Astrocyte of the spinal cord (primary cell): Measurements from ENCODE around the gene RNF5.
"Not testable (repeated sequence)": the region's sequence is repeated elsewhere in the genome, so short reads cannot be mapped to it uniquely, and the experiment has no call there.

Experiments used
- DNase-seq: peaks from one replicate; pipeline ENCODE4 v3.0.0; 2011; ENCODE audit warnings: low read depth, low spot score
- H3K4me3 ChIP-seq: 2 replicates; pipeline ENCODE4 v1.5.1; 2011; ENCODE audit warnings: low read depth, mild to moderate bottlenecking, low read length, moderate library complexity
- CTCF ChIP-seq: IDR thresholded peaks from 2 replicates; pipeline ENCODE4 v1.5.1; 2012; ENCODE audit warnings: low read depth, mild to moderate bottlenecking, low read length, inconsistent platforms
- in situ Hi-C: cut with HindIII; loops from 2 replicates; pipeline ENCODE4 v1.10.0; 2017; ENCODE audit warnings: low sequenced_read_pairs

Gene RNF5

GRCh38 chr6:32181915-32182529 lies 3.8 kb downstream of the RNF5 start:
- H3K4me3 ChIP-seq, result no peak overlapping the region
- in situ Hi-C loops, result no loop called here
- TF ChIP-seq CTCF, result no peak
- DNase-seq, result no peak

- no peak for DNase-seq
- TF ChIP-seq CTCF, result no peak
- H3K4me3 ChIP-seq, result no peak overlapping the region
- in situ Hi-C loops, result no loop called here
Measured at GRCh38 chr6:32182555-32182981, 4.4 kb downstream of the RNF5 start.

- H3K4me3 ChIP-seq, result no peak overlapping the region
- TF ChIP-seq CTCF, result no peak
- in situ Hi-C loops, result no loop called here
- no peak for DNase-seq
Measured at GRCh38 chr6:32183030-32183429, 4.8 kb downstream of the RNF5 start.

GRCh38 chr6:32183483-32184083 lies 5.4 kb downstream of the RNF5 start:
- no peak for DNase-seq
- TF ChIP-seq CTCF, result no peak
- no peak overlapping the region for H3K4me3 ChIP-seq
- in situ Hi-C loops, result no loop called here

- no peak within 1 kb of the TSS for H3K4me3 ChIP-seq
- in situ Hi-C loops, result no loop called here
- DNase-seq, result no peak
- TF ChIP-seq CTCF, result no peak
Measured at GRCh38 chr6:32184084-32184640, 6.0 kb downstream of the RNF5 start, which contains the start of gene AGER. TSS of gene AGER (minus strand) at chr6:32184253. CDS start at chr6:32184222, 31 bp downstream.

GRCh38 chr6:32185681-32186131 lies 7.5 kb downstream of the RNF5 start:
- in situ Hi-C loops, H3K4me3 ChIP-seq: not testable (repeated sequence)
- peak; percentile 85 for DNase-seq

GRCh38 chr6:32186151-32186840 lies 8.1 kb downstream of the RNF5 start:
- DNase-seq, H3K4me3 ChIP-seq, in situ Hi-C loops: not testable (repeated sequence)
